RWPE2 (cell line): ENCODE results near the gene PHLPP2.

Experiments
- ATAC-seq: fragments of 200-7000 bp; cut with Tn5 transposase; 3 replicates; pipeline ENCODE4 v1.9.1; 2021; ENCODE audit warnings: low read depth
- DNase-seq: peaks from one replicate; pipeline ENCODE4 v3.0.0-alpha.2; 2020; ENCODE audit warnings: low spot score
- H3K27ac ChIP-seq: fragments of 450-650 bp; 2 replicates; pipeline ENCODE4 v1.5.1; 2017; ENCODE audit warnings: mild to moderate bottlenecking; ENCODE audit not compliant: poor library complexity, severe bottlenecking
- H3K27me3 ChIP-seq: fragments of 250-450 bp; sonication (Bioruptor Pico); 2 replicates; pipeline ENCODE4 v1.5.1; 2021; ENCODE audit warnings: mild to moderate bottlenecking, moderate library complexity; ENCODE audit not compliant: insufficient read depth, poor library complexity, severe bottlenecking
- H3K36me3 ChIP-seq: fragments of 250-450 bp; sonication (Bioruptor Pico); 2 replicates; pipeline ENCODE4 v1.5.1; 2020; ENCODE audit warnings: low read depth, mild to moderate bottlenecking, moderate library complexity
- H3K4me1 ChIP-seq: fragments of 250-450 bp; sonication (Bioruptor Pico); 2 replicates; pipeline ENCODE4 v1.5.1; 2021; ENCODE audit warnings: mild to moderate bottlenecking, moderate library complexity; ENCODE audit not compliant: insufficient read depth, poor library complexity, severe bottlenecking
- H3K4me3 ChIP-seq: fragments of 250-450 bp; sonication (Bioruptor Pico); 2 replicates; pipeline ENCODE4 v1.5.1; 2021; ENCODE audit warnings: mild to moderate bottlenecking, moderate library complexity; ENCODE audit not compliant: severe bottlenecking
- H3K9me3 ChIP-seq: fragments of 250-450 bp; sonication (Bioruptor Pico); 2 replicates; pipeline ENCODE4 v1.5.1; 2021; ENCODE audit warnings: mild to moderate bottlenecking, moderate library complexity; ENCODE audit not compliant: severe bottlenecking
- CTCF ChIP-seq: fragments of 450-650 bp; IDR thresholded peaks from one replicate; pipeline ENCODE4 v1.5.1; 2017; ENCODE audit warnings: mild to moderate bottlenecking, moderate library complexity; ENCODE audit not compliant: poor library complexity, severe bottlenecking

The PHLPP2 gene, protein sequence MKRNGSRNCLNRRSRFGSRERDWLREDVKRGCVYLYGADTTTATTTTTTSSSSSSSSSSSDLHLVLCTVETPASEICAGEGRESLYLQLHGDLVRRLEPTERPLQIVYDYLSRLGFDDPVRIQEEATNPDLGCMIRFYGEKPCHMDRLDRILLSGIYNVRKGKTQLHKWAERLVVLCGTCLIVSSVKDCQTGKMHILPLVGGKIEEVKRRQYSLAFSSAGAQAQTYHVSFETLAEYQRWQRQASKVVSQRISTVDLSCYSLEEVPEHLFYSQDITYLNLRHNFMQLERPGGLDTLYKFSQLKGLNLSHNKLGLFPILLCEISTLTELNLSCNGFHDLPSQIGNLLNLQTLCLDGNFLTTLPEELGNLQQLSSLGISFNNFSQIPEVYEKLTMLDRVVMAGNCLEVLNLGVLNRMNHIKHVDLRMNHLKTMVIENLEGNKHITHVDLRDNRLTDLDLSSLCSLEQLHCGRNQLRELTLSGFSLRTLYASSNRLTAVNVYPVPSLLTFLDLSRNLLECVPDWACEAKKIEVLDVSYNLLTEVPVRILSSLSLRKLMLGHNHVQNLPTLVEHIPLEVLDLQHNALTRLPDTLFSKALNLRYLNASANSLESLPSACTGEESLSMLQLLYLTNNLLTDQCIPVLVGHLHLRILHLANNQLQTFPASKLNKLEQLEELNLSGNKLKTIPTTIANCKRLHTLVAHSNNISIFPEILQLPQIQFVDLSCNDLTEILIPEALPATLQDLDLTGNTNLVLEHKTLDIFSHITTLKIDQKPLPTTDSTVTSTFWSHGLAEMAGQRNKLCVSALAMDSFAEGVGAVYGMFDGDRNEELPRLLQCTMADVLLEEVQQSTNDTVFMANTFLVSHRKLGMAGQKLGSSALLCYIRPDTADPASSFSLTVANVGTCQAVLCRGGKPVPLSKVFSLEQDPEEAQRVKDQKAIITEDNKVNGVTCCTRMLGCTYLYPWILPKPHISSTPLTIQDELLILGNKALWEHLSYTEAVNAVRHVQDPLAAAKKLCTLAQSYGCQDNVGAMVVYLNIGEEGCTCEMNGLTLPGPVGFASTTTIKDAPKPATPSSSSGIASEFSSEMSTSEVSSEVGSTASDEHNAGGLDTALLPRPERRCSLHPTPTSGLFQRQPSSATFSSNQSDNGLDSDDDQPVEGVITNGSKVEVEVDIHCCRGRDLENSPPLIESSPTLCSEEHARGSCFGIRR (N-terminal part only)

DNA sequence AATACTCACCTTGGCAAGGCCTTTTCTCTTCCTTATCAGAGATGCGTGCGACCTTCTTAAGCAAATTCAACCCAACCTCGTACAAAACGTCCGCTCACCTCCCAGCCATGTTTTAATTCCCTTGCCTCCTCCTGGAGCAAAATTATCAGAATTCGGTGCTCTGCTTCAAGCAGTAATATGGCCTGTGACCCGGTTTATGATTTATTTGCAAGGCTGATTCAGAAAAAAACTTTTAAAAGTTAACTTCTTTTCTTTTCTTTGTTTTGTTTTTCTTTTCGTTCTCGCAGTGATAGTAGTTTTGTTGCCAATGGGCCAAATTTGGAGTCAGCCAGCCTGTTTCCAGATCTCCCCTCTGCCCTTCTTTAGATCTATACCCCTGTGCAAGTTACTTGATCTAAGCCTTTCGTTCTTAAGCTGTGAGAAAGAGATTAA lies at the start of gene PHLPP2:
TSS of gene PHLPP2 (minus strand) at position 382 of the 432 bp plus-strand sequence. CDS start 9,906 bp downstream, outside the sequence.
- Histone ChIP-seq H3K9me3 (no peaks in the 10 kb centered on the region), H3K36me3 (peaks cover 4% of the 10 kb centered on the region; the same call in 1 of the 2 replicates), H3K27ac (peak within 1 kb of the TSS; percentile 67), H3K4me1 (peaks cover 7% of the 10 kb centered on the region), H3K4me3 (peak within 1 kb of the TSS; percentile 97), H3K27me3 (no peaks in the 10 kb centered on the region)
- ATAC-seq = no peak
- DNase-seq = no peak
- no peak for TF ChIP-seq CTCF

GRCh38 chr16:71771571-71771970 lies 47.1 kb upstream of the PHLPP2 start:
- TF ChIP-seq CTCF = no peak
- no peaks in the 10 kb centered on the region for H3K9me3 ChIP-seq
- H3K27me3 ChIP-seq = no peaks in the 10 kb centered on the region
- no peak overlapping the region for H3K27ac ChIP-seq
- no peak overlapping the region for H3K4me3 ChIP-seq
- ATAC-seq = no peak
- DNase-seq = no peak
- peaks cover 90% of the 10 kb centered on the region for H3K36me3 ChIP-seq
- H3K4me1 ChIP-seq = no peaks in the 10 kb centered on the region

- Histone ChIP-seq H3K4me1 (no peaks in the 10 kb centered on the region), H3K36me3 (peaks cover 93% of the 10 kb centered on the region), H3K4me3 (no peak overlapping the region), H3K27me3 (no peaks in the 10 kb centered on the region), H3K27ac (no peak overlapping the region), H3K9me3 (no peaks in the 10 kb centered on the region)
- no peak for ATAC-seq
- no peak for DNase-seq
- no peak for TF ChIP-seq CTCF
Measured at GRCh38 chr16:71769222-71769621, 44.7 kb upstream of the PHLPP2 start.

DNA sequence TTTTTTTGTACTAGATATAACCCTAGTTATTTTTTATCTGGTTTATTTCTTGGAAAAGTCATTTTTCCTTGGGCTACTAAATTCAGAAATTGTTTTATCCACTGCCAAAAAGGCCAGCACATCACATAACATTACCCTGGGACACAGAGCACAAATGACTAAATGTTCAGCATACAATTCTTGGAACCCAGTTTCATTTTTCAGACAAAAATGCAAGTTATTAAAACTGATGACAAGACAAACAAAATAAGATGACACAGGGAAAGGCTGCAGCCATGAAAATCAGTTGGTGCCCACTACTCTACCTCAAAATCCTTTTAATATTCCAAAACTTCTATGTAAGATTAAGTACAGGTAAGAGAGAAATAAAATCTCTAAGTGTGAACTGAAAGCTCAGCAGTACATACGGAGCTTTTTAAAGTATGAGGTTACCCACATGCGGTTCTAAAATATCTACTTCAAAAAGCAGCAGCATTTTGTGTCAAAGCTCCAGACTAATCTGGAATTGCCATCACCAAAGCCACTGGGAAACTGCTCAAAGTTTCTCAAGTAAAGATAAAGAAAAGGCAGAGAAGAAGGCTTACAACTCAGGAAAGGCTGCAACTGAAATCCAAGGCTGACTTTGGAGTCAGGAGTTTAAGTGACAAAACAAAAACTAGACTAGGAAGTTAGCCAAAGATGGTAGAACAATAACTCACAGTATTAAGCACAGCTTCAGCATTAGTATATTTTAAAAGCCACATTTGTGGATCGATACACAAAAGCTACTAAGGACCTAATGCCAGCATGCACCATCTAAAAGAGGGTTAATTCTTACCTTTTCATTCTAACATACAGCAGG lies 42.8 kb upstream of the PHLPP2 start:
- no peak for DNase-seq
- ATAC-seq = no peak
- no peaks in the 10 kb centered on the region for H3K9me3 ChIP-seq
- H3K4me3 ChIP-seq = no peak overlapping the region
- H3K36me3 ChIP-seq = peaks cover 93% of the 10 kb centered on the region
- no peak overlapping the region for H3K27ac ChIP-seq
- no peak for TF ChIP-seq CTCF
- H3K4me1 ChIP-seq = no peaks in the 10 kb centered on the region
- no peaks in the 10 kb centered on the region for H3K27me3 ChIP-seq
